HG03432 (cell line): ENCODE results near the gene GLP1R.

ENCODE experiments used
- ATAC-seq: cut with Tn5 transposase; IDR thresholded peaks from one replicate; pipeline ENCODE4 v1.9.1; 2021; ENCODE audit warnings: mild to moderate bottlenecking, moderate library complexity; ENCODE audit not compliant: unreplicated experiment

Gene GLP1R

GRCh38 chr6:39061588-39061987 is 13.0 kb downstream of the GLP1R start:
- no peak for ATAC-seq

GRCh38 chr6:39062014-39062740 is 13.6 kb downstream of the GLP1R start:
- no peak for ATAC-seq

- ATAC-seq: no peak
Measured at GRCh38 chr6:39063526-39063925, 14.9 kb downstream of the GLP1R start.

- ATAC-seq: no peak
Measured at GRCh38 chr6:39065561-39065960, 17.0 kb downstream of the GLP1R start.

GRCh38 chr6:39068391-39068790 is 19.8 kb downstream of the GLP1R start:
- no peak for ATAC-seq

- no peak for ATAC-seq
Measured at GRCh38 chr6:39072830-39073229, 24.2 kb downstream of the GLP1R start.

- no peak for ATAC-seq
Measured at GRCh38 chr6:39073471-39074355, 25.1 kb downstream of the GLP1R start.

- ATAC-seq: no peak
Measured at GRCh38 chr6:39074486-39074885, 25.9 kb downstream of the GLP1R start.

- ATAC-seq: no peak
Measured at GRCh38 chr6:39075010-39075686, 26.6 kb downstream of the GLP1R start.

- ATAC-seq: no peak
Measured at GRCh38 chr6:39075807-39076622, 27.4 kb downstream of the GLP1R start.

GRCh38 chr6:39076623-39077535 is 28.3 kb downstream of the GLP1R start:
- ATAC-seq: peak; percentile 50

GRCh38 chr6:39077882-39078594 is 29.5 kb downstream of the GLP1R start:
- no peak for ATAC-seq

- no peak for ATAC-seq
Measured at GRCh38 chr6:39078695-39079094, 30.1 kb downstream of the GLP1R start.

GRCh38 chr6:39079197-39080125 is 30.9 kb downstream of the GLP1R start:
- no peak for ATAC-seq

GRCh38 chr6:39080246-39080875 is 31.8 kb downstream of the GLP1R start:
- no peak for ATAC-seq

GRCh38 chr6:39082310-39082709 is 33.7 kb downstream of the GLP1R start:
- no peak for ATAC-seq

- ATAC-seq: no peak
Measured at GRCh38 chr6:39083231-39083634, 34.7 kb downstream of the GLP1R start.
